Adrenal gland (tissue), 12 donors: ENCODE data around the gene RASSF10. TPM values are rescaled to one million over a fixed set of nuclear protein-coding genes. Genes with fewer than 3 reads are reported as not detected.

Experiments used
- DNase-seq, 7 donors: peaks; one replicate each; pipeline ENCODE4 v3.0.0-alpha.2; 2019 to 2020
- H3K27ac ChIP-seq, 5 donors: fragments of 200-600 bp; sonication (generic) in 4 of 5; 1 replicate in 3 of 5; 2 replicates in 2 of 5; pipeline versions ENCODE4 v1.5.1 to v1.8.0; 2016 to 2020; ENCODE audit warnings: mild to moderate bottlenecking in 1 of 5
- H3K27me3 ChIP-seq: fragments of 200-600 bp; 2 replicates; pipeline ENCODE4 v1.8.0; 2021
- H3K36me3 ChIP-seq, 2 donors: fragments of 200-600 bp; replicated peaks in 1 of 2; 1 replicate in 1 of 2; 2 replicates in 1 of 2; pipeline versions ENCODE4 v1.5.1 to v1.8.0; 2018 to 2022
- H3K4me1 ChIP-seq, 2 donors: fragments of 200-600 bp; replicated peaks in 1 of 2; 1 replicate in 1 of 2; 2 replicates in 1 of 2; pipeline versions ENCODE4 v1.5.1 to v1.8.0; 2018 to 2021
- H3K4me3 ChIP-seq, 4 donors: fragments of 200-600 bp; sonication (generic) in 3 of 4; one replicate each; pipeline ENCODE4 v1.5.1; 2016 to 2018
- H3K9me3 ChIP-seq, 3 donors: fragments of 200-600 bp; sonication (generic) in 1 of 3; replicated peaks in 1 of 3; 1 replicate in 2 of 3; 2 replicates in 1 of 3; pipeline versions ENCODE4 v1.5.1 to v1.8.0; 2016 to 2021
- CTCF ChIP-seq, 6 experiments: fragments of 450-650 bp in 4 of 6; fragments of 200-600 bp in 2 of 6; sonication (generic) in 1 of 6; IDR thresholded peaks; 1 replicate in 5 of 6; 2 replicates in 1 of 6; pipeline versions ENCODE4 v1.5.1 to v1.8.0; 2016 to 2021; ENCODE audit warnings: antibody characterized with exemption in 6 of 6, mild to moderate bottlenecking in 2 of 6, moderate library complexity in 1 of 6
- POLR2A ChIP-seq, 2 donors: fragments of 450-650 bp; IDR thresholded peaks; one replicate each; pipeline ENCODE4 v1.6.1; 2017; ENCODE audit warnings: antibody characterized with exemption in 2 of 2, mild to moderate bottlenecking in 2 of 2, moderate library complexity in 1 of 2
- WGBS, 4 donors: extraction: QIAGEN DNeasy Blood & Tissue Kit in 2 of 4; methylation state at CpG; one replicate each; pipeline versions ENCODE4 v1.1.5 to v1.1.7; 2013 to 2017; 5-methylcytosine and 5-hydroxymethylcytosine counted together
- intact Hi-C, 2 donors: fragments of 100-400 bp; cut with DNase I; formaldehyde crosslinking; loops; one replicate each; pipeline versions ENCODE4 v1.14.1 to v1.15.0; 2022 to 2023
- polyA plus RNA-seq, 3 donors: library from polyadenylated mRNA; stranded (reverse); fragments of 200-250 nt in 2 of 3; fragments of 350-450 nt in 1 of 3; fragmentation: Illumina TruSeq in 1 of 3; extraction: RNeasy Lipid Tissue Mini Kit (QIAGEN cat#74804) in 1 of 3; gene quantifications; one replicate each; pipeline ENCODE4 v1.2.3, GENCODE V29; 2013 to 2014
- total RNA-seq, 9 donors: library from RNA; depleted of rRNA in 4 of 9; stranded (reverse); fragments of >200 nt in 4 of 9; fragments of 120-200 nt in 1 of 9; fragmentation: NEBNext Ultra II Directional in 1 of 9; extraction: Animal tissue kit (Norgen Biotek cat#: 25700) in 1 of 9; gene quantifications; one replicate each; pipeline versions ENCODE4 v1.1.0 to v1.2.4, GENCODE V29; 2013 to 2023
- donor health status: healthy with polysubstance abuse.
- donor health status: Bipolar disorder and iron deficiency.
- donor health status: DM: yes; HTN: yes; CAD: no.
- donor health status: DM: no; HTN: no; CAD: no.
- donor health status: DM: no; HTN: no; CAD: no.
- donor health status: DM: yes; HTN: yes; CAD: no.

Gene RASSF10
- total and polyA plus RNA-seq, 12 donors = 0.07 TPM; not detected in 11

DNA sequence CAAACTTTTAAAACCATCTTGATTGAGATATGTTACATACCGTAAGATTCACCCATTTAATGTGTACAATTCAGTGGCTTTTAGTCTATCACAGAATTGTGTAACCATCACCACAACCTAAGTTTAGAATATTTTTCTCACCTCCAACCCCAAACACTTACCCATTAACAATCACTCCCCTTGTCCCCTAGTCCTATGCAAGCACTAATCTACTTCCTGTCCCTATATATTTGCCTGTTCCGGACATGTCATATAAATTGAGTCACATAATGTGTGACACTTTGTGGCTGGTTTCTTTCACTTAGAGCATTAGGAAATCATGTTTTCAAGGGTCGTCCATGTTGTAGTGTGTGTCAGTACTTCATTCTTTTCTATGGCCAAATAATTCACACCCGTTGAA lies 38.8 kb downstream of the RASSF10 start:
- DNase-seq = no peak
- 71 to 82% (median 79%) methylated on average over 4 of the region's 4 CpGs for WGBS, 4 donors
- intact Hi-C loops = no loop called here

DNA sequence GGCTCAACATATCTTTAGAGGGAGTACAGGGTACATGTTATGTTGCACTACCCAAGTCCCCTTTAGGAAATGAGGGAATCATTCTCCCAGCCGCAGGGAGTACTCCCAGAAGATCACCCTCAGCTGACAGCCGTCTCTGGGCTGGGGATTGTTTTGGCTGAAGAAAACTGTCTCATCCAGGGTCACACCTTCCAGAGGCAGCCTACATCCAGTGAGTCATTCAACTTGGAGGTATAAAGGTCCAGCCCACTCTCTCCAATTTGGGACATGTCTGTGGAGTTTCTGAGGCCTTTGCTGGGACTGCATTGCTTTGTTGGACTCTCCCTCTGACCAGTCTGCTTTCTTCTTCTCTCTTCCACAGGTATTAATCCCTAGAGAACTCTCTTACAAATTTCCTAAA lies 42.1 kb downstream of the RASSF10 start:
- Histone ChIP-seq H3K27me3 (peaks cover 2% of the 10 kb centered on the region), H3K4me1 (no peaks in the 10 kb centered on the region), H3K4me3 (no peak overlapping the region), H3K36me3 (no peaks in the 10 kb centered on the region), H3K9me3 (no peaks in the 10 kb centered on the region), H3K27ac (no peak overlapping the region)
- DNase-seq = no peak
- WGBS, 4 donors = 45 to 71% (median 64%) methylated on average over 2 of the region's 2 CpGs
- intact Hi-C loops = no loop called here
- no peak for TF ChIP-seq CTCF (IDR thresholded peaks at IDR 0.05)
- no peak for TF ChIP-seq POLR2A (IDR thresholded peaks at IDR 0.05)

More for the DNA sequence above, 38.8 kb downstream of the RASSF10 start:
- Histone ChIP-seq H3K36me3 (no peaks in the 10 kb centered on the region), H3K4me1 (no peaks in the 10 kb centered on the region), H3K9me3 (no peaks in the 10 kb centered on the region), H3K27ac (no peak overlapping the region), H3K27me3 (peaks cover 2% of the 10 kb centered on the region), H3K4me3 (no peak overlapping the region)
- TF ChIP-seq CTCF (IDR thresholded peaks at IDR 0.05) = no peak
- no peak for TF ChIP-seq POLR2A (IDR thresholded peaks at IDR 0.05)

DNA sequence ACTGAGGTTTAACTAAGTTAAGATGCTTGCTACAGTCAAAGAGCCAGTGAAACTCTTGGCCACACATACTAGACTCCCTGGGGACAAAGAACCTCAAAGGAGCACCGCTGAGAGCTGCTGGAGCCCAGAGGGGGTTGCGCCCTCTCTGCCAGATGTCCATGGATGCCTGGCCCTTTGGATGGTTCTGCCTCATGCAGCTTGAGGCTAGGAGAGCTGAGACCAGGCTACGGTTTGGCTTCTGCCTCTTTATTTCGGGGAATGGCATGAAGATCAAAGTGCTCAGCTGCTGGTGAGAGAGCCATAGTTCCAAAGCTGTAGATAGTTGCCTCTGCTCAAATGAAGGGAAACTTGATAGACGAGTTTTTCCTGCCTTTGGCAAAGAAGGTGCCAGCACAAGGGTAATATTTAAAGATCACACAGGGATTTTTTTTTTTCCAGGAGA lies 43.0 kb downstream of the RASSF10 start:
- intact Hi-C loops = no loop called here
- TF ChIP-seq POLR2A (IDR thresholded peaks at IDR 0.05) (no peak), CTCF (IDR thresholded peaks at IDR 0.05) (no peak)
- 76 to 92% (median 85%) methylated on average over 5 of the region's 5 CpGs for WGBS, 4 donors
- H3K4me3 ChIP-seq = no peak overlapping the region
- no peak overlapping the region for H3K27ac ChIP-seq
- no peaks in the 10 kb centered on the region for H3K4me1 ChIP-seq
- H3K27me3 ChIP-seq = peaks cover 5% of the 10 kb centered on the region
- no peaks in the 10 kb centered on the region for H3K9me3 ChIP-seq
- DNase-seq = no peak
- H3K36me3 ChIP-seq = no peaks in the 10 kb centered on the region

GRCh38 chr11:13053255-13053917 lies 44.3 kb downstream of the RASSF10 start:
- Histone ChIP-seq H3K4me3 (no peak overlapping the region), H3K27me3 (peaks cover 7% of the 10 kb centered on the region), H3K9me3 (no peaks in the 10 kb centered on the region), H3K27ac (no peak overlapping the region), H3K4me1 (no peaks in the 10 kb centered on the region), H3K36me3 (no peaks in the 10 kb centered on the region)
- no peak for TF ChIP-seq POLR2A (IDR thresholded peaks at IDR 0.05)
- TF ChIP-seq CTCF (IDR thresholded peaks at IDR 0.05) = no peak
- intact Hi-C loops = no loop called here
- DNase-seq = peak in 3 of 7 donors; percentile 22 to 61 (median 27)
- WGBS, 4 donors = 68 to 84% (median 75%) methylated on average over 5 to 6 of the region's 6 CpGs
